Transverse colon (tissue), 3 donors: Measurements from ENCODE around the gene TC2N.

Experiments used
- CTCF ChIP-seq, 5 experiments: fragments of 200-600 bp in 3 of 5; fragments of 450-650 bp in 2 of 5; sonication (generic) in 3 of 5; IDR thresholded peaks; 1 replicate in 2 of 5; 2 replicates in 3 of 5; pipeline ENCODE4 v1.5.1; 2016 to 2017; ENCODE audit warnings: antibody characterized with exemption in 5 of 5, inconsistent platforms in 3 of 5, mild to moderate bottlenecking in 2 of 5, moderate library complexity in 1 of 5
- POLR2A ChIP-seq: fragments of 450-650 bp; IDR thresholded peaks from one replicate; pipeline ENCODE4 v1.6.1; 2016; ENCODE audit warnings: antibody characterized with exemption, mild to moderate bottlenecking, moderate library complexity

DNA sequence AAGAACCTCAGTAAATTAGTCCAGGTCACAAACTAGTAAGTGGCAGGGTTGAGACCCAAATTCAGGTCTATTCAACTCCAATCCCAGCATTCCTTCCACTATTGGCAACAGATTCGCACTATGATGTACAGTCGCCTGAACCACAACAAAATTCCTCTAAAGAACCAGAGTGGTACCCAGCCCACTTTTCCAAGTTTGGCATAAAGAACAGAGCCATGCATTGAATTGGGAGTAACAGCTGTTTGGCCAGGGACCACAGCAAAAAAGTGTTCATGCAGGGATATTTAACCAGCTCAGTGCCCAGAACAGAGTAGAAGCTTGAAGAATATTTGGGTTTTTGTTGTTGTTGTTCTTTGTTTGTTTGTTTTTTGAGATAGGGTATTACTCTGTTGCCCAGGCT is 9.7 kb downstream of the TC2N start:
- TF ChIP-seq CTCF (IDR thresholded peaks at IDR 0.05), result no peak
- TF ChIP-seq POLR2A, result no peak
